ENCODE data around the gene TMEM178B. TPM values are rescaled to one million over a fixed set of nuclear protein-coding genes. Genes with fewer than 3 reads are reported as not detected.

The TMEM178B gene
- total and polyA plus RNA-seq, 7 donors: 0.16 to 4.7 (median 1.4) TPM; not detected in 2

DNA sequence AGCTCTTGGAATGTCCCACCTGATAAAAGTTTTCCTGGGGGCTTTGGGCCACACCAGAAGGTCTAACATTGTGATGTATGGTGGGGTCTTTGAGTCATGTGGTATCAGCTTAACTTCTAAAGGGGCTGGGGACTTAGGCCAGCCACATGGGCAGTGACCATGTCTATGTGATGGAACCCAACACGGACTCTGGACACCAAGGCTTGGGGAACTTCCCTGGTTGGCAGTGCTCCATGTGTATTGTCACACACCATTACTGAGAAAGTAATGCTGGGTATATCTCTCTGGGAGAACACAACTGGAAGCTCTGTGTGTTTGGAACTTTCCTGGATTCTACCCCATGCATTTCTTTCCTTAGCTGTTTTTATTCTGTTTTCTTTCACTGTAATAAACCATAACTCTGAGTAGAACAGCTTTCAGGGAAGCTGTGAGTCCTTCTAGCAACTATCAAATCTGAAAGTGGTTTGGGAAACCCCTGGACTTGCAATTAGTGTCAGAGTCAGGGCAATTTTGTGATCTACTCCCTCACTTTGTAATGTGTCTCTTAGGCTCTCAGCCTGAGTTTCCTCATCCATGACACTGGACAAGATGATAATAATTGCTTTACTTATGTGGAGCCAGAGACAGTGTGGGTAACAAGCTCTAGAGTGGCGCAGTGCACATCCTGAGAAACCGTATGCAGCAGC, 448.9 kb downstream of the TMEM178B start:
- no peak for DNase-seq
- Histone ChIP-seq H3K27ac (no peak overlapping the region), H3K4me3 (no peak overlapping the region), H3K36me3 (no peaks in the 10 kb centered on the region), H3K27me3 (no peaks in the 10 kb centered on the region), H3K4me1 (no peaks in the 10 kb centered on the region), H3K9me3 (no peaks in the 10 kb centered on the region)
- TF ChIP-seq EP300 (IDR thresholded peaks at IDR 0.05): no peak
- no peak for TF ChIP-seq POLR2AphosphoS5 (IDR thresholded peaks at IDR 0.05)
- TF ChIP-seq, protein P1, sequence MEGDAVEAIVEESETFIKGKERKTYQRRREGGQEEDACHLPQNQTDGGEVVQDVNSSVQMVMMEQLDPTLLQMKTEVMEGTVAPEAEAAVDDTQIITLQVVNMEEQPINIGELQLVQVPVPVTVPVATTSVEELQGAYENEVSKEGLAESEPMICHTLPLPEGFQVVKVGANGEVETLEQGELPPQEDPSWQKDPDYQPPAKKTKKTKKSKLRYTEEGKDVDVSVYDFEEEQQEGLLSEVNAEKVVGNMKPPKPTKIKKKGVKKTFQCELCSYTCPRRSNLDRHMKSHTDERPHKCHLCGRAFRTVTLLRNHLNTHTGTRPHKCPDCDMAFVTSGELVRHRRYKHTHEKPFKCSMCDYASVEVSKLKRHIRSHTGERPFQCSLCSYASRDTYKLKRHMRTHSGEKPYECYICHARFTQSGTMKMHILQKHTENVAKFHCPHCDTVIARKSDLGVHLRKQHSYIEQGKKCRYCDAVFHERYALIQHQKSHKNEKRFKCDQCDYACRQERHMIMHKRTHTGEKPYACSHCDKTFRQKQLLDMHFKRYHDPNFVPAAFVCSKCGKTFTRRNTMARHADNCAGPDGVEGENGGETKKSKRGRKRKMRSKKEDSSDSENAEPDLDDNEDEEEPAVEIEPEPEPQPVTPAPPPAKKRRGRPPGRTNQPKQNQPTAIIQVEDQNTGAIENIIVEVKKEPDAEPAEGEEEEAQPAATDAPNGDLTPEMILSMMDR (IDR thresholded peaks at IDR 0.05): no peak
- no peak for TF ChIP-seq POLR2A (IDR thresholded peaks at IDR 0.05)
- intact Hi-C loops (cut with DNase I): no loop called here
- 76 to 82% methylated on average over 3 of the region's 3 CpGs for WGBS, 2 donors

DNA sequence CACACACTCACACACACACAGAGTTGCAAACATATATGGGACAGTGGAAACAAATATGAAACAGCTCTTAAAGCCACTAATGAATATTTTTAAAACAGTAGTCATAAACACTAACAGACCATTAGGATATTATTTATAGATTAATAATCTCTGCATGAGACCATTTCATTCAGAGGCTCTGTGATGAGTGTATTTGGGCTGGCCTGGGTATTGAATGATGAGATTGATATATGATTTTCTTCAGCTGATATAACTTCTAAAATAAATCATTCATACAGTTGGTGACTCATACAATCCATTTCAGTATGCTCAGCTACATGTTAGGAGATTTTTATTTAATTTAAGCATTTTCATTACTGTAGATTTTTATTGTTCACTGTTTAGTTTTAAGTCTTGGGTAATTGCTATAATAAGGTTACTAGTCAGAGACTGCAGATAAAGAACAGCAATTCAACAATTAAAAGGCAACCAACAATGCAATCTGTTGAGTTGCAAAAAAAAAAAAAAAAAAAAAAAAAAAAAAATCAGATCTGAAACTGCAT, 452.2 kb downstream of the TMEM178B start:
- DNase-seq: no peak
- Histone ChIP-seq H3K27ac (no peak overlapping the region), H3K9me3 (no peaks in the 10 kb centered on the region)

DNA sequence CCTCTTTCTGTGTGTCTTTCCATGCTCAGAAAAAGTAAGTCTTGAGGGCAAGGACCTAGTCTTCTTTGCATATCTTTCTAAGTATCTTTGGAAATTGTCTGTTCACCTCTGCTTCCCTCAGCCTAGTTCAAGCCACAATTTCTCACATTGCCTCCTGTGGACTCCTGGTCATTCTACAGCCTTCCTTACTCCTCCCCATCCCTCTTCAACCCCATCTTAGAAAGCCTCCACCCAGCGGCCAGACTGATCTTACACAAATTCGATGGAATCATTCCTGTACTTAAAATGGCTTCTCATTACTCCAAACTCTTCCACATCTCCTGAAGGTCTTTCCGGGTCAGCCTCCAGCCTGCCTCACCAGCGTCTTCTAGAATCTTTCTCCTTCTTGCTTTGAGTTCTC, 453.2 kb downstream of the TMEM178B start:
- TF ChIP-seq EP300 (IDR thresholded peaks at IDR 0.05) (no peak), POLR2A (IDR thresholded peaks at IDR 0.05) (no peak), POLR2AphosphoS5 (IDR thresholded peaks at IDR 0.05) (no peak)
- TF ChIP-seq, protein P1 (IDR thresholded peaks at IDR 0.05): no peak
- no peak for DNase-seq
- no peak overlapping the region for H3K4me3 ChIP-seq
- intact Hi-C loops (cut with DNase I): no loop called here
- no peak overlapping the region for H3K27ac ChIP-seq
- H3K9me3 ChIP-seq: no peaks in the 10 kb centered on the region
- no peaks in the 10 kb centered on the region for H3K36me3 ChIP-seq
- 90 to 94% methylated on average over 4 of the region's 4 CpGs for WGBS, 2 donors
- no peaks in the 10 kb centered on the region for H3K4me1 ChIP-seq
- H3K27me3 ChIP-seq: no peaks in the 10 kb centered on the region

More for the DNA sequence above, 452.2 kb downstream of the TMEM178B start:
- no peaks in the 10 kb centered on the region for H3K4me1 ChIP-seq
- no peaks in the 10 kb centered on the region for H3K36me3 ChIP-seq
- H3K27me3 ChIP-seq: no peaks in the 10 kb centered on the region
- H3K4me3 ChIP-seq: no peak overlapping the region
- intact Hi-C loops (cut with DNase I): no loop called here
- TF ChIP-seq EP300 (IDR thresholded peaks at IDR 0.05): no peak
- no peak for TF ChIP-seq POLR2AphosphoS5 (IDR thresholded peaks at IDR 0.05)
- no peak for TF ChIP-seq POLR2A (IDR thresholded peaks at IDR 0.05)
- TF ChIP-seq, protein P1 (IDR thresholded peaks at IDR 0.05): no peak

DNA sequence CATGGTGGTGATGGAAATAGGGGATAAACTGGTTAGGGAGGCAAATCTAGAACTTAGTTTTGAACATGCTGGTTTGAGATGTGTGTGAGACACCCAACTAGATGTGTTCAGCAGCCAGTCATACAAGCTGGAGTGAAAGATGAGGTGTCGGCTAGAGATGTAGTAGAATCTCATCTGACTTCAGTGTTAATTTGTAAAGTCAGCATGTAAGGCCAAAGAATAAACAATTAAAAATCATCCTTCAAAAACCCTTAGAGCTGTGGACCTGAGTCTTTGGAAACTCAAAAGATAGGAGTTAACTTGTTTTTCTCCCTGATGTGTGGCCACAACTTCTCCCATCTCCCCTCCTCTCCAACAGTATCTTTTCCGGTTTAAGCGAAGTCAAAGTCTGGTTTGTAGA, 454.5 kb downstream of the TMEM178B start:
- Histone ChIP-seq H3K27ac (no peak overlapping the region), H3K27me3 (no peaks in the 10 kb centered on the region), H3K36me3 (no peaks in the 10 kb centered on the region), H3K9me3 (no peaks in the 10 kb centered on the region), H3K4me3 (no peak overlapping the region), H3K4me1 (peaks cover 0 to 4% (median 2%) of the 10 kb centered on the region in 4 donors)
- no peak for DNase-seq
- intact Hi-C loops (cut with DNase I): no loop called here
- 95 to 97% methylated on average over 3 of the region's 3 CpGs for WGBS, 2 donors
- TF ChIP-seq POLR2A (IDR thresholded peaks at IDR 0.05) (no peak), POLR2AphosphoS5 (IDR thresholded peaks at IDR 0.05) (no peak), EP300 (IDR thresholded peaks at IDR 0.05) (no peak)
- TF ChIP-seq, protein P1 (IDR thresholded peaks at IDR 0.05): no peak

Small RNA genes lying within 50 kb of the gene (small RNA-seq; reads per million reads assigned to genes)
- gene AC006362.1 (0 reads per million in 3 donors), gene RNU4-74P (0 reads per million in 3 donors)

Other genes with a start within 250 kb of the TMEM178B start
- 10 to 100 TPM; 43.1 to 64.8 (median 54.5) TPM for gene BRAF, start 149.1 kb upstream of the TMEM178B start, total RNA-seq
- gene BRAF, start 149.1 kb upstream of the TMEM178B start, polyA plus RNA-seq: 1 to 10 TPM; 4.8 to 7.5 (median 4.9) TPM
- gene MRPS33, start 59.1 kb upstream of the TMEM178B start, total RNA-seq: 10 to 100 TPM; 14.7 to 32.7 (median 20.9) TPM
- gene MRPS33, start 59.1 kb upstream of the TMEM178B start, polyA plus RNA-seq: 100 to 1,000 TPM in 2 of 3 donors, 10 to 100 TPM in 1; 88.1 to 150 (median 132) TPM

Measured in sigmoid colon (tissue), 7 donors.